Left renal pelvis (tissue), 4 donors: ENCODE measurements around the gene GRIP2. TPM values are rescaled to one million over a fixed set of nuclear protein-coding genes. Genes with fewer than 3 reads are reported as not detected.
A peak's percentile ranks its signal among the peaks of the same experiment; 100 is the strongest.
"Not testable (repeated sequence)": the region's sequence is repeated elsewhere in the genome, so short reads cannot be mapped to it uniquely, and the experiment has no call there.

Source experiments
- DNase-seq, 4 donors: peaks; one replicate each; pipeline ENCODE4 v3.0.0-alpha.2; 2013; ENCODE audit warnings: low read depth in 4 of 4, low spot score in 3 of 4
- polyA plus RNA-seq, 4 donors: library from polyadenylated mRNA; unstranded; fragments of 120-200 nt; gene quantifications; one replicate each; pipeline ENCODE4 v1.2.1, GENCODE V29; 2013; ENCODE audit not compliant: insufficient read length in 4 of 4

GRIP2 gene
- polyA plus RNA-seq, 4 donors: 0.68 to 1.5 (median 1.4) TPM

GRCh38 chr3:14522768-14523167 lies 17.4 kb downstream of the GRIP2 start:
- DNase-seq: no peak

- no peak for DNase-seq
Observed at GRCh38 chr3:14522129-14522691, 17.9 kb downstream of the GRIP2 start.

GRCh38 chr3:14521611-14522010 lies 18.5 kb downstream of the GRIP2 start:
- DNase-seq: no peak

- no peak for DNase-seq
Observed at GRCh38 chr3:14520967-14521366, 19.2 kb downstream of the GRIP2 start.

GRCh38 chr3:14520149-14520548 lies 20.0 kb downstream of the GRIP2 start:
- no peak for DNase-seq

- no peak for DNase-seq
Observed at GRCh38 chr3:14519406-14519805, 20.7 kb downstream of the GRIP2 start.

GRCh38 chr3:14518893-14519292 lies 21.2 kb downstream of the GRIP2 start:
- no peak for DNase-seq

GRCh38 chr3:14518432-14518802 lies 21.7 kb downstream of the GRIP2 start:
- DNase-seq: no peak

- DNase-seq: no peak
Observed at GRCh38 chr3:14517601-14518431, 22.3 kb downstream of the GRIP2 start.

GRCh38 chr3:14516738-14517345 lies 23.3 kb downstream of the GRIP2 start:
- DNase-seq: no peak

GRCh38 chr3:14515526-14515925 lies 24.6 kb downstream of the GRIP2 start:
- not testable (repeated sequence) for DNase-seq

GRCh38 chr3:14514323-14514720 lies 25.8 kb downstream of the GRIP2 start:
- no peak for DNase-seq

- DNase-seq: no peak
Observed at GRCh38 chr3:14513566-14514322, 26.4 kb downstream of the GRIP2 start.

- no peak for DNase-seq
Observed at GRCh38 chr3:14512942-14513327, 27.2 kb downstream of the GRIP2 start.

GRCh38 chr3:14512281-14512941 lies 27.7 kb downstream of the GRIP2 start:
- DNase-seq: no peak

GRCh38 chr3:14511623-14512280 lies 28.4 kb downstream of the GRIP2 start:
- DNase-seq: no peak

- no peak for DNase-seq
Observed at GRCh38 chr3:14510838-14511622, 29.1 kb downstream of the GRIP2 start.

- DNase-seq: no peak
Observed at GRCh38 chr3:14509796-14510100, 30.4 kb downstream of the GRIP2 start.

- DNase-seq: peak in 2 of 4 donors; percentile 15 to 18
Observed at GRCh38 chr3:14508966-14509795, 31.0 kb downstream of the GRIP2 start.
